ENCODE measurements around the gene CADPS2.
"Not testable (repeated sequence)": the region's sequence is repeated elsewhere in the genome, so short reads cannot be mapped to it uniquely, and the experiment has no call there.

Gene CADPS2

GRCh38 chr7:122643250-122643649 lies 243.0 kb downstream of the CADPS2 start (continued):
- no peak for TF ChIP-seq ZNF565 (CRISPR knock-in tag; conservative IDR thresholded peaks at IDR 0.05; ENCODE audit: low read depth)
- no peak for TF ChIP-seq PATZ1 (CRISPR knock-in tag; IDR thresholded peaks at IDR 0.05; ENCODE audit: borderline replicate concordance)
- no peak for TF ChIP-seq CSRNP3 (CRISPR knock-in tag; IDR thresholded peaks at IDR 0.05)
- TF ChIP-seq ZC3H10 (CRISPR knock-in tag; IDR thresholded peaks at IDR 0.05), result no peak

GRCh38 chr7:122638459-122638858 lies 247.8 kb downstream of the CADPS2 start:
- TF ChIP-seq TOX (CRISPR knock-in tag; IDR thresholded peaks at IDR 0.05; ENCODE audit: borderline replicate concordance) (no peak), ZNF565 (CRISPR knock-in tag; conservative IDR thresholded peaks at IDR 0.05; ENCODE audit: low read depth) (no peak), RARB (CRISPR knock-in tag; IDR thresholded peaks at IDR 0.05) (no peak), PATZ1 (CRISPR knock-in tag; IDR thresholded peaks at IDR 0.05; ENCODE audit: borderline replicate concordance) (no peak), CSDC2 (CRISPR knock-in tag; IDR thresholded peaks at IDR 0.05) (no peak), TCF4 (CRISPR knock-in tag; IDR thresholded peaks at IDR 0.05; ENCODE audit: borderline replicate concordance) (no peak), PPARA (CRISPR knock-in tag; IDR thresholded peaks at IDR 0.05; ENCODE audit: borderline replicate concordance) (no peak), CSRNP3 (CRISPR knock-in tag; IDR thresholded peaks at IDR 0.05) (no peak)
- no peak for ATAC-seq

GRCh38 chr7:122637784-122638183 lies 248.5 kb downstream of the CADPS2 start:
- TF ChIP-seq SNAI2 (CRISPR knock-in tag; IDR thresholded peaks at IDR 0.05) (no peak), CSDC2 (CRISPR knock-in tag; IDR thresholded peaks at IDR 0.05) (no peak), PPARA (CRISPR knock-in tag; IDR thresholded peaks at IDR 0.05; ENCODE audit: borderline replicate concordance) (no peak), BACH2 (CRISPR knock-in tag; IDR thresholded peaks at IDR 0.05; ENCODE audit: borderline replicate concordance) (no peak), TOX (CRISPR knock-in tag; IDR thresholded peaks at IDR 0.05; ENCODE audit: borderline replicate concordance) (no peak), PATZ1 (CRISPR knock-in tag; IDR thresholded peaks at IDR 0.05; ENCODE audit: borderline replicate concordance) (no peak), OSR1 (CRISPR knock-in tag; IDR thresholded peaks at IDR 0.05) (no peak), ZNF8 (CRISPR knock-in tag; IDR thresholded peaks at IDR 0.05) (no peak)

GRCh38 chr7:122635481-122635880 lies 250.8 kb downstream of the CADPS2 start:
- not testable (repeated sequence) for ATAC-seq

More at GRCh38 chr7:122637784-122638183, 248.5 kb downstream of the CADPS2 start:
- ATAC-seq, result no peak

- ATAC-seq, result no peak
- TF ChIP-seq CSDC2 (CRISPR knock-in tag; IDR thresholded peaks at IDR 0.05), result no peak
- no peak for TF ChIP-seq ZFP30 (CRISPR knock-in tag; IDR thresholded peaks at IDR 0.05)
- TF ChIP-seq CSRNP3 (CRISPR knock-in tag; IDR thresholded peaks at IDR 0.05), result no peak
- TF ChIP-seq CREB5 (CRISPR knock-in tag; IDR thresholded peaks at IDR 0.05; ENCODE audit: low read depth), result no peak
- no peak for TF ChIP-seq SNAI2 (CRISPR knock-in tag; IDR thresholded peaks at IDR 0.05)
- TF ChIP-seq ZNF8 (CRISPR knock-in tag; IDR thresholded peaks at IDR 0.05), result no peak
- TF ChIP-seq ESRRG (CRISPR knock-in tag; IDR thresholded peaks at IDR 0.05), result no peak
- TF ChIP-seq ZNF565 (CRISPR knock-in tag; conservative IDR thresholded peaks at IDR 0.05; ENCODE audit: low read depth), result no peak
- TF ChIP-seq RARB (CRISPR knock-in tag; IDR thresholded peaks at IDR 0.05), result no peak
- TF ChIP-seq ZC3H10 (CRISPR knock-in tag; IDR thresholded peaks at IDR 0.05), result no peak
- TF ChIP-seq TOX (CRISPR knock-in tag; IDR thresholded peaks at IDR 0.05; ENCODE audit: borderline replicate concordance), result no peak
- no peak for TF ChIP-seq OSR1 (CRISPR knock-in tag; IDR thresholded peaks at IDR 0.05)
- no peak for TF ChIP-seq PPARA (CRISPR knock-in tag; IDR thresholded peaks at IDR 0.05; ENCODE audit: borderline replicate concordance)
- no peak for TF ChIP-seq BACH2 (CRISPR knock-in tag; IDR thresholded peaks at IDR 0.05; ENCODE audit: borderline replicate concordance)
- TF ChIP-seq TCF4 (CRISPR knock-in tag; IDR thresholded peaks at IDR 0.05; ENCODE audit: borderline replicate concordance), result no peak
Measured at GRCh38 chr7:122633472-122633871, 252.8 kb downstream of the CADPS2 start.

All from SK-N-SH treated with all-trans-retinoic acid at 6 μM for 48 hours (cell line).